HG02973 (cell line): Measurements from ENCODE around the gene RPL26.
"Not testable (repeated sequence)": the region's sequence is repeated elsewhere in the genome, so short reads cannot be mapped to it uniquely, and the experiment has no call there.

Experiments used
- ATAC-seq: cut with Tn5 transposase; IDR thresholded peaks from one replicate; pipeline ENCODE4 v1.9.1; 2021; ENCODE audit warnings: moderate library complexity; ENCODE audit not compliant: unreplicated experiment

RPL26 gene

GRCh38 chr17:8397636-8398035, 14.6 kb upstream of the RPL26 start, which contains the start of gene RNF222:
TSS of gene RNF222 (minus strand) at chr17:8397827. CDS start at chr17:8393461, 4,366 bp downstream.
- no peak for ATAC-seq

DNA sequence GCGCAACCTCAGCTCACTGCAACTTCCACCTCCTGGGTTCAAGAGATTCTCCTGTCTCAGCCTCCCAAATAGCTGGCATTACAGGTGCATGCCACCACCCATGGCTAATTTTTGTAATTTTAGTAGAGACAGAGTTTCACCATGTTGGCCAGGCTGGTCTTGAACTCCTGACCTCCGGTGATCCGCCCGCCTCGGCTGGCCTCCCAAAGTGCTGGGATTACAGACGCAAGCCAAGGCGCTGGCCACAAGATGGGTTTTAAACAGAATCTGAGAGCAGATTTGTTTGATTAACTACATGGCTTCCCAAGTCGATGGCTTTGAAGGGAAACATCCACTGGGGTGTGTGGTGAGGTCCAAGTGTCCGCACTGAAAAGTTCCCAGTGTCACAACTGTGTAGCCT, 11.5 kb upstream of the RPL26 start:
- ATAC-seq = not testable (repeated sequence)

GRCh38 chr17:8393470-8394231, 10.7 kb upstream of the RPL26 start:
- ATAC-seq = no peak

DNA sequence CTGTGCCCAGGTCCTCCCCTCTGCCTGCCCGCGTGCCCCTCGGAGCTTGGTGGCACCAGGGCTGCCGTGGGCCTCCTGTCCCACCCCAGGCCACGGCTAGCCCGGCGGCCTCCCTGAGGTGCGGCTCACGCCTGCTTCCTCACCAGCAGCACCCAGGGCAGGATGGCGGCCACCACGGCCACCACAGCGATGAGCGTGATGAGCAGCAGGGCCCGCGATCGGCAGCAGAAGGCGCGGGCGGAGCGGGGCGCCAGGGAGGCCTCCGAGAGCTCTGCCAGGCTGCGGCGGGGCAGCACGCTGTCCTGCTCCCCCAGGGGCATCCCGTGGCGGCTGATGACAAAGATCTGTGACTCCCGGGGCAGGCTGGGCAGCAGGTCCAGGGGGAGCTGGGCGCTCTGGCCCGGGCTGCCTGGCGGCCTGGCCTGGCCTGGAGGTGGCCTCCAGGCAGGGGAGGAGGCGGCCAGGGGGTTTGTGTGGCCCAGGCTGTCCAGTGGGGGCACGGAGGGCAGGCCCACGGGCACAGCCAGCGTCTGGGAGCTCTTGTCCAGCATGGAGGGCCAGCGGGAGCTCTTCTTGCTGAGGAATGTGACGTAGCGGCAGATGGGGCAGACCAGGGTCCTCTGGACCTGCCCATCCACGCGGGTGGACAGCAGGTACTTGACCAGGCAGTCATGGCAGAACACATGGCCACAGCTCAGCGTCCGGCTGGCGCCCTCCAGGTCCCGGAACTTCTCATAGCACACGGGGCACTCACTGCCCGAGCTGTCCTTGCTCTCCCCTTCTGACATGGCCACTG, 9.9 kb upstream of the RPL26 start:
- ATAC-seq = no peak

DNA sequence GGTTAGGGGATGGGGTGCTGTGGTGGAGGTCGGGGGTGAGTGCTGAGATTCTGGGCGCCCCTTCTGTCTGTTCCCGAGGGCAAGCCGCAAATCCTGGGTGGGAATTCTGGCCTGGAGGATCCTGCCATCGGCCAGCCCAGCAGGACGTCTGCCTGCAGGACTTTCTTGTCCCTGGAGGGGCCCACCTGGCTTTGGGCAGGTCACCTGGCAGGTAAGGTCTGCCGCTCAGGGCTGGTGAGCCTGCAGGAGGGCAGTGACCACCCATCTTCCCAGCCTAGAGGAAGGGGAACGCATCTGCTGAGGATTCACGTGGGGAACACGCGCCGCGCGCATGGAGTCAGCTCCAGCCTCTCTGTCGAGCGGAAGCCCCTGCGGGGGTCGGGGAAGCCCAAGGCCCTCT, 9.3 kb upstream of the RPL26 start:
- ATAC-seq = no peak

DNA sequence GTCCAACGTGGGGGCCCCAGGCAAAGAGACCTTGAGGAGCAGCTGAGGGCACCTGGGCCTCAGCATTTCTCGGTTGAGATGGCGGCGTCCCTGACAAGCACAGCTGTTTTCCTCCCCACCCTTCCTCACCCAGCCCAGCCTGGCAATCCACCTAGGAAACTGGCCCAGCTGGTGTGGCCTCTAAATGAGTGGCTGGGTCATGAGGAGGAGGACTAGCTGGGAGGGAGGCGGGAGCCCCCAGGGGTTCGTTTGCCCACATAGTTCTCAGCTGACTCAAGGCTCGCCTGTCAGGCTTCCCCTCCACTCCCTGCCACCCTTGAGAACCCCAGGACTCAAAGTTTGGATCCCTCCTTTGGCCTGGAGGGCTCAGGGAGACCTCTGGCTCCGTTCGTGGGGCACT, 8.7 kb upstream of the RPL26 start:
- no peak for ATAC-seq

DNA sequence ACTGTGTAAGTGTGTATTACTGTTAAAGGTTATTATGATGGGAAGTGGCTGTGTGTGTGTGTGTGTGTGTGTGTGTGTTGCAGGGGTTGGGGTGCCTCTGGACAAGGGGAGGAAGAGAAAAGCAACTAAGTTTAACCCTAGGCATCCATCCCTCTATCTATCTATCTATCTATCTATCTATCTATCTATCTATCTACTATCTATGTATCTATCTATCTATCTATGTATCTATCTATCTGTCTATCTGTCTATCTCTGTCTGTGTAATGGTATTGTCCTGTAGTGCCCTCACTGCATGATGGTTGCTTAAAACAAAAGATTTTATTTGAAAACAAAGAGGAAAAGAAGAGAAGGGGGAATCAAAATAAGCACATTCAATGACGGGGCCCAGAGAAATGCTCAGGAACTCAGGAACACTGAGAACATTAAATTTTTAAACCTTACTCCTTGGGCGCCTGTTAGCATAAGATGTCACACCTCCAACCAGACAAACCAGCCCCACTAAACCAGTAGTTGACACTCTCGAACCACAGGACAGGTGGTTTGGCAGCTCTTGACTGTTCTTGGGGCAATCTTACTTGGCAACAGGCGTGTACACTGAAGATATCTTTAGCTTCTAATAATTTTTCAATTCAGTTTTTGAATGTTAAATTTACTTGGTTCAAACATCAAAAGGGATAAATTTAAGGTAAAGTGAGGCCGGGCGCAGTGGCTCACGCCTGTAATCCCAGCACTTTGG, 5.1 kb upstream of the RPL26 start:
- no peak for ATAC-seq

- no peak for ATAC-seq
Measured at GRCh38 chr17:8386841-8387240, 3.8 kb upstream of the RPL26 start.

DNA sequence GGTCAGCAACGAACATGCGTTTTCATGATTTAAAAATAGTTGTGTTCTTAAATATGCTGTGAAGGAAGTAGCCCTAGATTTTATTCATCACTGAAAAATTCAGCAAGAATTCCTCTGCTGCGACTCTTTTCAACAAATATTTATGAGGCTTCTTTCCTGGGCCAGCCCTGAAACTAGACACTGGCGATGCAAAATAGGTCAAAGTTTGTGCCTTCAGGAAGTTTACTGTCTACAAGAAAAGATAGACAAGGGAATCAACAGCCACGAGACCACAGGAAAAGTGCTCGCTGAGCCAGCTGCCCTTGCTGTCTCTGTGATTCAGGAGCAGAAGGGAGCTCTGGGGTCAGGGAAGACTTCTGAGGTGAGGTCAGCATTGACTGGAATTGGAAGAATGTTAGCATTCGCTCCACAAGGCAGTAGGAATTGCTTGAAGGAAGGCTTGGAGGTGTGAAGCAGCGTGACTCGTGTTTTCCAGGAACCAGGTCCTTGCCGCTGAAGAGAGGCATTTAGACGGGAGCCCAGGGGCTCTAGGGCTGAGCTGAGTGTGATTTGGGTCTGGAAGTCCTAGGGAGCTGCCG, 1.9 kb upstream of the RPL26 start:
- ATAC-seq = no peak

DNA sequence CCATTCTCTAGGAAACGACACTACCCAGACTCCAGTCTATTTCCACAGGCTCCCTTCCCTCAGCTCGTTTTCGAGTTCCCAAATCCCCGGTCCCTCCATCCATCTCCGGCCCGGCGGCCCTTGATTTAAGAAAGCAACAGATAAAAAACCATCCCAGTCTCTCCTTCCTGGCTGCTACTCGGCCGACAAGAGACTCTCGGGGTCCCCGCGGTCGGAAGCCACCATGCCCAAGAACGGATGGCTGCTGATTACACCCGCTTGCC, 182 bp downstream of the RPL26 start:
- no peak for ATAC-seq

- no peak for ATAC-seq
Measured at GRCh38 chr17:8382052-8382879, 727 bp downstream of the RPL26 start.

GRCh38 chr17:8380049-8380448, 2.9 kb downstream of the RPL26 start:
- ATAC-seq = no peak

DNA sequence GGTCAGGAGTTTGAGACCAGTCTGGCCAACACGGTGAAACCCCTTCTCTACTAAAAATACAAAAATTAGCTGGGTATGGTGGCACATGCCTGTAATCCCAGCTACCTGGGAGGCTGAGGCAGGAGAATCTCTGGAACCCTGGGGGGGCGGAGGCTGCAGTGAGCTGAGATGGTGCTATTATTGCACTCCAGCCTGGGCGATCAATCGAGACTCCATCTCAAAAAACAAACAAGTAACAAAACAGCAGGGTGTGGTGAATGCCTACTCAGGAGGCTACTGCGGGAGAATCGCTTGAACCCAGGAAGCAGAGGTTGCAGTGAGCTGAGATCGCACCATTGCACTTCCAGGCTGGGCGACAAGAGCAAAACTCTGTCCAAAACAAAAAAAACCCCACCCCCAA, 4.9 kb downstream of the RPL26 start:
- ATAC-seq = not testable (repeated sequence)

GRCh38 chr17:8377422-8377821, 5.6 kb downstream of the RPL26 start:
- ATAC-seq = no peak

DNA sequence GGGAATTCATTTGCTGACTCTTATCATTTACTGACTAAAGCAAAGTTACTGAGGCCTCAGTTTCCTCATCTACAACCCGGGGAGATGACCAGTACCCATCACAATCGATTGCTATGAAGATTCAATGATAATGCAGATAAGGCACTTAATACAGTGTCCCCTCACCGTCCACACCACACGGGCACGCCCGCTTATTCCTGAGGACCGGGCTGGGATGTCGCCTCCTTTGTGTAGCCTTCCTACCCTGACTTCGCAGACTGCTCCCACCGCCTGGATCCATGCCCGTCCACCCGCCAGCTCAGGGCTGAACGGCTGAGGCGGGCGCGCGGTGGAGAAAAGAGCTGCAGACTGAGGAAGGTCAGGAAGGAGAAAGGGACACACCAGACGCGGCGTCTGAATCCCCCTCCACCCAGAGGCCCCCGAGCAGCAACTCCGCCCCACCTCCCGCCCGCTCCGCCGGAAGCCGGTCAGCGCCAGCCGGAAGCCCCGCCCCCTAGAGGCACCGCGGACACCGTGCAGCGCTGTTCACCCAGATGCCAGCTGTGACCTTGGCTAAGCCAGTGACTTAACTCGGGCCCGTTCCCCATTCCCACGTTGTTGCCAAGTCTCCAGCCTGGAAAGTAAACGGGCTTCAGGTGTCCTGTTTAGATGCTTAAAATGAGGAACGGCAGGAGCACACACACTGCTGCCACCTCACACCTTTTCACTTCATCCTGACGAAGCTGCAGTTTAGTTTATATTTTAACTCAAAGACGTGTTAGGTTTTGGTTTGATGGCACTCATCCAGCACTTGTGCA, 6.5 kb downstream of the RPL26 start, which contains the start of gene KRABD2:
Gene KRABD2, minus strand, starts transcription at position 434 of the 797 bp plus-strand sequence.
- peak; percentile 76 for ATAC-seq

DNA sequence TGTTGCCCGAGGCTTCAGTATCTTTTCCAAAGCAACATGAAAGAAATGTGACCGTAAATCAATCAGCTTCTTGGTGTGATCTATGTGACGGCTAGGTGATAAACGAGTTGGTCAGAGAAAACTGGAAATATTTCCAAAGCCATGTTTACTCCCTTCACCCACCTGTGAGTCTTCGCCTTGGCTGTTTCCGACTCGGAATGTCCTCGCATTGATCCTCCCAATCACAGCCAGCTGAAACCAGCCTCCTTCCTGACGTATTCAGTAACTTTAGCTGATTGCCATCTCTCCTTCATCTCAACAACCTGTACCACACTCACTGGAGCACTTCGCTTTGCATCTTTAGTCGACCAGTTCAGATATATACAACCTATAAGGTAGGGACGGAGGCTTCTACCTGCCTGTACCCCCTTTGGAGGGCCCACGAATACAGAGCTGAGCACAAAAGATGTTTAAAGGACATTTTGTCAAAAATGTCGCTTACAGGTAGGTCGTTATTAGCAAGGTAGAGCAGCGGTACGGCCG, 7.2 kb downstream of the RPL26 start:
- no peak for ATAC-seq

GRCh38 chr17:8373856-8374255, 9.1 kb downstream of the RPL26 start:
- not testable (repeated sequence) for ATAC-seq

- no peak for ATAC-seq
Measured at GRCh38 chr17:8372422-8372821, 10.6 kb downstream of the RPL26 start.

DNA sequence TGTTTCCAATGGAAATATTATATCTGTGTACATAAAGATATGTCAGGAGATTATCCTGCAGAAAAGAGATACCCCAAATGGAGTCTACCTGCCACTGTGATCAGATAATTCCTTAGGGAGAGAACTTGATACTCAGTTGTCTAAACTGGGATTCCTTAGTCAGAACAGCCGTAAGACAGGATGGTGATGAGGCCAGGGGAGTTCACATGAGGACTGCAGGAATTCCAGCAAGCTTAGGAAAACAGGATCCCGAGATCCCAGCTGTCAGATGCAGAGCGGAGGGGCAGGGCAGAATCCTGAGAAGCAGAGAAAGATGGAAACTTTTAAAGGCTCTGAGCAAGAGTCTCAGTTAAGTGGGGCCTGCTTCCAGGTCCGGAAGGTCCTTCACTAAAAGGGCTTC, 11.2 kb downstream of the RPL26 start:
- no peak for ATAC-seq
